Stimulated activated CD8-positive, alpha-beta memory T cell treated with anti-CD3 and anti-CD28 coated beads, Interleukin-12 subunit alpha, Interleukin-12 subunit beta, amount 100 ng/mL, for 1 hour (primary cell): Measurements from ENCODE around the gene RAB8B.
"Not testable (repeated sequence)": the region's sequence is repeated elsewhere in the genome, so short reads cannot be mapped to it uniquely, and the experiment has no call there.

Experiments used
- DNase-seq: peaks from one replicate; pipeline ENCODE4 v3.0.0-alpha.2; 2020; ENCODE audit warnings: low read depth

Gene RAB8B

DNA sequence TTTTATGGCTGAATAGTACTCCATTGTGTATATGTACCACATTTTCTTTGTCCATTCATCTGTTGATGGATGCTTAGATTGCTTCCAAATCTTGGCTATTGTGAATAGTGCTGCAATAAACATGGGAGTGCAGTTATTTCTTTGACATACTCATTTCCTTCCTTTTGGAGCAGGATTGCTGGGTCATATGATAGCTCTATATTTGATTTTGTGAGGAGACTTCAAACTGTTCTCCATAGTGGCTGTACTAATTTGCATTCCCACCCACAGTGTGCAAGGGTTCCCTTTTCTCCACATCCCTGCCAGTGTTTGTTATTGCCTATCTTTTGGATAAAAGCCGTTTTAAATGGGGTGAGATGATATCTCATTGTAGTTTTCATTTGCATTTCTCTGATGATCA, 47.7 kb downstream of the RAB8B start:
- not testable (repeated sequence) for DNase-seq

- DNase-seq = no peak
These were observed 48.8 kb downstream of the RAB8B start for GRCh38 chr15:63238171-63238570.

DNA sequence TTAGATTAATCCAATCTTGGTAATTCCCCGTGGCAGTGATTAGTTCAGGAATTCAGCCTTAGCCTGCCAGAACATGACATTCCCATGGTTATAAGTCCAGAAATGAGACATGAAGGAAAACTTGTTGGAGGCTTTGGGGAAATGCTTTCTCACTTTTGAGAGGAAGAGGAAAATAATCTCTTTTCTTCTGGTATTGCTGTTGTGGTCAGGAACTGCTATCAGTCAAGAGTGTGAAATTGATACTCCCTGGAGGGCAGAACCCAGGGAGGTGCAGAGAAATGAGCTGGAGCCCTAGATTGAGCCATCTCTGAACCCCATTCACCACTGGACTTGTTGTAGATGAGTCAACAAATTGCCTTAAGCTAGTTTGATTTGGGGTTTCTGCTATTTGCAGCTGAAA, 49.4 kb downstream of the RAB8B start:
- DNase-seq = no peak

- no peak for DNase-seq
These were observed 50.7 kb downstream of the RAB8B start for GRCh38 chr15:63240109-63240508.

GRCh38 chr15:63241316-63241715, 51.9 kb downstream of the RAB8B start:
- no peak for DNase-seq

- no peak for DNase-seq
These were observed 53.7 kb downstream of the RAB8B start for GRCh38 chr15:63243101-63243500.

DNA sequence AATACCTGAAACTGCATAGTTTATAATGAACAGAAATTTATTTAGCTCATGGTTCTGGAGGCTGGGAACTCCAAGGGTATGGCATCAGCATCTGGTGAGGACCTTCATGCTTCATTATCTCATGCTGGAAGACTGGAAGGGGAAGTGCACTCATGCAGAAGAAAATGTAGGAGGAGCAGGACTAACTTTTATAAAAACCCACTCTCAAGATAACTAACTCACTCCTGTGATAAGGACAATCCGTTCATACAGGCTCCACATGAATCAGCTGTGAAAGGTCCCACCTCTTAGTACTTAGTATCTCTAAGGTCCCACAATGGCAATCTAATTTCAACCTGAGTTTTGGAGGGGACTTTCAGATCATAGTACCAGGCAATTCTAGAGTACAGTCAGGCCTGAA, 54.4 kb downstream of the RAB8B start:
- DNase-seq = no peak

- DNase-seq = no peak
These were observed 55.0 kb downstream of the RAB8B start for GRCh38 chr15:63244399-63244798.

- no peak for DNase-seq
These were observed 55.7 kb downstream of the RAB8B start for GRCh38 chr15:63244976-63245645.

DNA sequence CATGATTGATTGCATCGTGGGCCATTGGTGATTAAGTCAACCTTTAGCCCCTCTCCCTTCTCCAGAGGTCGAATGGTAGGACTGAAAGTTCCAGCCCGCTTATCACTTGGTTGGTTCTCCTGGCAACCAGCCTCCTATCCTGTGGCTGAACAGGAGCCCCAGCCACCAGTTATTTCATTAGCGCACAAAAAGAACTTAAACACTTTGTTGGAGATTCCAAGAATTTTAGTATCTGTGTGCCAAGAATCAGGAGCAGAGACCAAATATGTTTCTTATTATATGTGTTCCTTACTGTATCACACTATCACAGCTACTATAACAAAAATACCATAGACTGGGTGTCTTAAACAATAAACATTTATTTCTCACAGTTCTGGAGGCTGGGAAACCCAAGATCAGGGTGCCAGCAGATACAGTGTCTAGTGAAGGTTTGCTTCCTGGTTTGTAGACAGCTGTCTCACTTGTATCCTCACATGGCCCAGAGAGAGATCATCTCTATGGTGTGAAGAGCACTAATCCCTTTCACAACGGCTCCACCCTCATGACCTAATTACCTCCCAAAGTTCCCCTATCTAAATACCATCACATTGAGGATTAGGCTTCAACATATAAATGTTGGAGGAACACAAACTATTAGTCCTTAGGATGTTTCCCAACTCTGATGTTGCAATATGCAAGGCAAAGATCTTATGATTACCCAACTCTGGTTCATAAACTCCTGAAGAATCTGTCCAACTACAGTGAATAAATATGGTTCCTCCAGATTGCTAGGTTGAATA, 57.5 kb downstream of the RAB8B start:
- no peak for DNase-seq

DNA sequence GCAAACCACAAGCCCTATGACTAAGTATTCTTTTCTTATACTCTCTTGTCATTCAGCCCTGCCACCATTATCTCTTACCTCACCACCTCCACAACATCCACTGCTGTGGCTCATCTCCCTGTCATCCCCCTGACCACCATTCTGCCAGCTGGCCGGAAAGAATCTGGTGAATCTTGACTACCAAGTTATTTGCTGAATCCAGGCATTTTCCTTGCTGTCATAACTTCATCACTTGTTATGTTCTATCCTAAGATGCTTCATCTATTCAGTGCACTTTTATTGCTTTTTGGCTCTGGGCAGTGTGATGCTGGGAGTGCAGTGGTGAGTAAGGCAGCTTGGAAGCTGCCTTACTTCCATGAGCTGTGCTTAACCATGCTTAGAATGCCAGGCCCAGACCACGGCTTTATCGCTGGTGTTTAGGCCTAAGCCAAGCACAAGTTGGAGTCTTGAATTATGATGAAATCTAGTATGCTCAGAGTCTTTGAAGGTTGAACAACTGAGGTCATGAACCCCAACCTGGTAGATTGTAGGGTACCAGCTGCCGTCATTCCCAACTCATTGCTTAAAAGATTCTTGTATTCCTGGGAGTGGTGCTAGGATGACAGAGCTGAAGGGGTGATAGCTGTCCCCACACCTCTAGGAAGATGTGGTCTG, 61.0 kb downstream of the RAB8B start:
- no peak for DNase-seq

DNA sequence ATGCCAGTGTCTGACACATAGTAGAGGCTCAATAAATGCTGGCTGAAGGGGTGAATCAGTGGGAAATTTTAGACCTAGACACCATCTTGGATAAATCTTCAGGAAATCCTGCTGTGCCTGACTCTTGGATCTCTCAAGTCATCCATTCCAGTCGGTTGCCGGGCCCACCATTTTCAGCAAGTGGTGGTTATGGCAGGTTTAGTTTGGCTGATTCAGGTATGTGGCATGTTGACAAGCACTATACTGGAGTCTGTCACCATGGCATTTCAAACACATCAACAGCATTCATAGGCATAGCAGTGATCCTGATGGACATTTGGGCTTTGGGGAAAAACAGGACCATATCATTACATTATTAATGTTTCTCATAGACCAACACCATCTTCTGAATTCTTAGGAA, 62.3 kb downstream of the RAB8B start:
- DNase-seq = no peak

- no peak for DNase-seq
These were observed 62.9 kb downstream of the RAB8B start for GRCh38 chr15:63252292-63252691.

GRCh38 chr15:63254991-63255390, 65.6 kb downstream of the RAB8B start:
- DNase-seq = no peak

DNA sequence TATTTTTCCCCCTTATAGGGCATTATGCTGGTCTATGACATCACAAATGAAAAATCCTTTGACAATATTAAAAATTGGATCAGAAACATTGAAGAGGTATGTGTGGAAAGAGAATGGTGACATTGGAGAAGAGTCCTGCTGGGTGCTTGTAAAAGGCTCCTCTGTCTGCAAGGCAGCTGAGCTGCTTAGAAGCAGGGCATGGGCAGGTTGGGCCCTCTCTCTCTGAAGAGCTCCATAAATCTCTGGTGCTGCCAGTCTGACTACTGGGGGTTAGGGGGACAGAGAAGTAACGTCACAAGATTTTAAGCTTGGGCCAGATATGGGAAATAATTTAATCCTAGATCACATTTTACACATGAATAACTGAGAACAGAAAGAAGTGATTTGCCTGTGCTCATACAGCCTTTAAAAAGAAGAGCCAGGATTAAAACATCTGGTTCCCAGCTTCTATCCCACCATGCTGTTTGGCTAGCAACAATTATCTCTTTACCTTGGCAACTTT, 66.1 kb downstream of the RAB8B start:
- DNase-seq = no peak

GRCh38 chr15:63256433-63257274, 67.2 kb downstream of the RAB8B start:
- DNase-seq = no peak

GRCh38 chr15:63258658-63259057, 69.3 kb downstream of the RAB8B start:
- no peak for DNase-seq

- DNase-seq = no peak
These were observed 71.4 kb downstream of the RAB8B start for GRCh38 chr15:63260791-63261190.

DNA sequence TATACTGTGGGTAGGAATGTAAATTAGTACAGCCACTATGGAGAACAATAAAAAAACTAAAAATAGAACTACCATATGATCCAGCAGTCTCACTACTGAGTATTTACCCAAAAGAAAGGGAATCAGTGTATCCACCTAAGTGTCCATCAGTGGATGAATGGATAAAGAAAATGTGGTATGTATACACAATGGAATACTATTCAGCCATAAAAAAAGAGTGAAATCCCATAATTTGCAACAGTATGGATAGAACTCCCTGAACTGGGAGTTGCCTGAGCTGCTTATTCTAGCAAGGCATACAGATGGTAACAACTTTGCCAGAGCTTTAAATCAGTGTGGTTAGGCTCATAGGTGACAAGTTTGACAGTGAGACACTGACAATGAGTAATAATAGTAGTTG, 71.9 kb downstream of the RAB8B start:
- DNase-seq = no peak

GRCh38 chr15:63263519-63263918, 74.1 kb downstream of the RAB8B start:
- no peak for DNase-seq

GRCh38 chr15:63264688-63265293, 75.4 kb downstream of the RAB8B start:
- DNase-seq = no peak

DNA sequence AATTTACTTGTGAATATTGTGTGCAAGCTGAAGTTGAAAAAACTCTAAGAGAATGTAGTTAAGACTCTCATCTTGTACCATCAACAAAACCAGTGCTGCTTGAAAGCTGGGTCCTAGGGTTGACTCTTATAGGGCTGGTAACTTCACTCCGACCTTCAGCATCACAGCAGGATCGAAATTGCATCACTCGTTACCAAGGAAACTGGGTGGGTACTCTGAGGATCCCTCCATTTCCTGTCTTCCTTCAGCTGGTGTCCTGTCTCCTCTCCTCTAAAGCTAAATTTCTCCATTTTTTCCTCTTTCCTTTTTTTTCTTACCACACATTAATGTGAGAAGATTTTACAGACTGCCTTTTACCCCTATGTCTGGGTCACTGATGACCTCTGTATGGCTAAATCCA, 85.0 kb downstream of the RAB8B start:
- DNase-seq = no peak
